Left ventricle myocardium inferior (tissue), 1 donor: ENCODE data around the gene CCDC159. TPM values are rescaled to one million over a fixed set of nuclear protein-coding genes. Genes with fewer than 3 reads are reported as not detected.
"Not testable (repeated sequence)": the region's sequence is repeated elsewhere in the genome, so short reads cannot be mapped to it uniquely, and the experiment has no call there.

Experiments used
- DNase-seq: peaks from one replicate; pipeline ENCODE4 v3.0.0-alpha.2; 2020
- H3K27ac ChIP-seq: fragments of 200-600 bp; replicated peaks from 2 replicates; pipeline ENCODE4 v1.8.0; 2021
- H3K27me3 ChIP-seq: fragments of 200-600 bp; 2 replicates; pipeline ENCODE4 v1.8.0; 2021; ENCODE audit warnings: low read depth
- H3K36me3 ChIP-seq: fragments of 200-600 bp; 2 replicates; pipeline ENCODE4 v1.8.0; 2021
- H3K4me1 ChIP-seq: fragments of 200-600 bp; 2 replicates; pipeline ENCODE4 v1.8.0; 2021
- H3K4me3 ChIP-seq: fragments of 200-600 bp; 2 replicates; pipeline ENCODE4 v1.8.0; 2021; ENCODE audit warnings: mild to moderate bottlenecking, moderate library complexity
- H3K9me3 ChIP-seq: fragments of 200-600 bp; replicated peaks from 2 replicates; pipeline ENCODE4 v1.8.0; 2021
- intact Hi-C: fragments of 100-400 bp; cut with micrococcal nuclease; formaldehyde crosslinking; loops from one replicate; pipeline ENCODE4 v1.11.0; 2022
- total RNA-seq: library from RNA; stranded (reverse); fragmentation: NEBNext Ultra II Directional; extraction: Animal tissue kit (Norgen Biotek cat#: 25700); gene quantifications from one replicate; pipeline ENCODE4 v1.2.1, GENCODE V29; 2021
- TF ChIP-seq, protein P1 (sequence below): fragments of 200-600 bp; IDR thresholded peaks from 2 replicates; pipeline ENCODE4 v1.8.0; 2021; ENCODE audit warnings: antibody characterized with exemption, mild to moderate bottlenecking, borderline replicate concordance
- donor health status: DM: no; HTN: yes; CAD: no; lungs with severe emphysema.

Gene CCDC159
- total RNA-seq, 1 donor from 2014 or later, result 24.5 TPM

DNA sequence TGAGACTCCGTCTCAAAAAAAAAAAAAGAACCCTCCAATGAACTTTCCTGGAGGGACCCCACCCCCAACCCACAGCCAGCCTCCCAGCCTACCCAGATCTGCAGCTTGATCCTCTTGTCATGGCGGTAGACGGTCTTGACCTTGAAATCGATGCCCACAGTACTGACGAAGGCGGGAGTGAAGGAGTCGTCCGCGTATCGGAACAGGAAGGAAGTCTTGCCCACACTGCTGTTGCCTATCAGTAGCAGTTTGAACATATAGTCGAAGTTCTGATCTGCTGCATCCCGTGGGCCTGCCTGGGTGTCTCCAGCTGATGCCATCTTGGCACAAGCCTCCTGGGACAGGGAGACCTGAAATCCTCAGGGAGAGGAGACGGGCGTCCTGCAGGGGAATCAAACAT, 9.2 kb upstream of the CCDC159 start:
- intact Hi-C loops, result no loop called here
- peaks cover 56% of the 10 kb centered on the region for H3K36me3 ChIP-seq
- DNase-seq, result no peak

DNA sequence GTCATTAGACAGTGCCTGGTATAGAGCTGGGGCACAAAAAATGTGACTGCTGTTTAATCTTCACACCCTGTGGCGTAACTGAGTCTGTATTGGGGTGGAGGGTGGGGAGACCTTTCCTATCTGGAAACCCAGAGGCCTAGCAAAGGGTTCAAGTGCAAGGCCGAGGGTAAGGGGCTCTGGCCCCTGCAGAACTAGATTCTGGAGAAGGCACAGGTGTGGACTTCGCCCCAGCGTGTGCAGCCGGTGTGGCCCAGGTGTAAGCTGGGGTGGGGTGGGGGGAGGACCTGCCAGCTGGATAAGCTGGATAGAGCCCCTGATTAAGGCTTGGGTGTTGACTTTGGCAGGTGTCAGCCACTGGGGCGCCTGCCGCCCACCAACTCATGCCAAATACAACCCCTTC, 8.2 kb upstream of the CCDC159 start:
- TF ChIP-seq, protein P1, sequence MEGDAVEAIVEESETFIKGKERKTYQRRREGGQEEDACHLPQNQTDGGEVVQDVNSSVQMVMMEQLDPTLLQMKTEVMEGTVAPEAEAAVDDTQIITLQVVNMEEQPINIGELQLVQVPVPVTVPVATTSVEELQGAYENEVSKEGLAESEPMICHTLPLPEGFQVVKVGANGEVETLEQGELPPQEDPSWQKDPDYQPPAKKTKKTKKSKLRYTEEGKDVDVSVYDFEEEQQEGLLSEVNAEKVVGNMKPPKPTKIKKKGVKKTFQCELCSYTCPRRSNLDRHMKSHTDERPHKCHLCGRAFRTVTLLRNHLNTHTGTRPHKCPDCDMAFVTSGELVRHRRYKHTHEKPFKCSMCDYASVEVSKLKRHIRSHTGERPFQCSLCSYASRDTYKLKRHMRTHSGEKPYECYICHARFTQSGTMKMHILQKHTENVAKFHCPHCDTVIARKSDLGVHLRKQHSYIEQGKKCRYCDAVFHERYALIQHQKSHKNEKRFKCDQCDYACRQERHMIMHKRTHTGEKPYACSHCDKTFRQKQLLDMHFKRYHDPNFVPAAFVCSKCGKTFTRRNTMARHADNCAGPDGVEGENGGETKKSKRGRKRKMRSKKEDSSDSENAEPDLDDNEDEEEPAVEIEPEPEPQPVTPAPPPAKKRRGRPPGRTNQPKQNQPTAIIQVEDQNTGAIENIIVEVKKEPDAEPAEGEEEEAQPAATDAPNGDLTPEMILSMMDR, result no peak
- peak overlapping the region; percentile 88 for H3K4me3 ChIP-seq
- no peaks in the 10 kb centered on the region for H3K9me3 ChIP-seq
- peaks cover 26% of the 10 kb centered on the region for H3K4me1 ChIP-seq
- peak overlapping the region; percentile 88 for H3K27ac ChIP-seq
- intact Hi-C loops, result no loop called here
- no peaks in the 10 kb centered on the region for H3K27me3 ChIP-seq
- H3K36me3 ChIP-seq, result peaks cover 56% of the 10 kb centered on the region
- DNase-seq, result no peak

More for the DNA sequence above, 9.2 kb upstream of the CCDC159 start:
- H3K27me3 ChIP-seq, result no peaks in the 10 kb centered on the region
- H3K4me1 ChIP-seq, result peaks cover 26% of the 10 kb centered on the region
- TF ChIP-seq, protein P1, result no peak
- H3K4me3 ChIP-seq, result no peak overlapping the region
- no peak overlapping the region for H3K27ac ChIP-seq
- H3K9me3 ChIP-seq, result no peaks in the 10 kb centered on the region

DNA sequence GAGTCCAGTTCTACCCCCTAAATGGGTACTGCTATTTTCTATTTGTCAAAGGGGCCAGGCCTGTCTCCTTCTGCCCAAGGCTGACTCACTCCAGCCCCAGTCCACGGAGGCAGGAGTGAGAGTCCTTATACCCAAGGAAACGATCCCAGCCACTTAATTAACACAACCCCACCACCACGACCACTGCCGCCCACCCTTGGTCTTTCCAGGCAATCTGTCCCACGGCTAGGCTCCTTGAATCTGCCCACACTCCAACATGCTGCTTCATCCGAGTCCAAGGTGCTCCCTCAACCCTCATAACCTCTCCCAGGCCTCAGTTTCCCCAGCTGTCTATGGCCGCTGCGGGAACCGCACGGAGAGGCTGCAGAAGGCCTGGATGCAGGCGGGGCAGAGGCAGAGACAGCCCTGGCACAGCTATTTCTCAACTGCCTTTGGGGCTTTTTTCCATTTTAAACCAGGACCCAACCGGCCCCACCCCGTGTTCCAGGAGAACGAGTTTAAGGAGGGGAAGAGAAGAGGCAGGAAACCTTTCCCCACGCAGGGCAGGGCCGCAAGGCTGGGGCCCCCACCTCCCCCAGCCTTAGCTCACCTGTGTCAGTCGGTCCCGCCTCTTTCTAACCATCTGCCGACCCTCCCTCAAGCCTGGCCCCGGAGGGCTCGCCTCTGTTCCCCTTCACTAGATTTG, 7.6 kb upstream of the CCDC159 start:
- no peak for DNase-seq
- Histone ChIP-seq H3K27me3 (no peaks in the 10 kb centered on the region), H3K36me3 (peaks cover 50% of the 10 kb centered on the region), H3K4me3 (peak overlapping the region; percentile 88), H3K27ac (peak overlapping the region; percentile 88), H3K4me1 (peaks cover 27% of the 10 kb centered on the region), H3K9me3 (no peaks in the 10 kb centered on the region)
- TF ChIP-seq, protein P1, result no peak
- intact Hi-C loops, result no loop called here

DNA sequence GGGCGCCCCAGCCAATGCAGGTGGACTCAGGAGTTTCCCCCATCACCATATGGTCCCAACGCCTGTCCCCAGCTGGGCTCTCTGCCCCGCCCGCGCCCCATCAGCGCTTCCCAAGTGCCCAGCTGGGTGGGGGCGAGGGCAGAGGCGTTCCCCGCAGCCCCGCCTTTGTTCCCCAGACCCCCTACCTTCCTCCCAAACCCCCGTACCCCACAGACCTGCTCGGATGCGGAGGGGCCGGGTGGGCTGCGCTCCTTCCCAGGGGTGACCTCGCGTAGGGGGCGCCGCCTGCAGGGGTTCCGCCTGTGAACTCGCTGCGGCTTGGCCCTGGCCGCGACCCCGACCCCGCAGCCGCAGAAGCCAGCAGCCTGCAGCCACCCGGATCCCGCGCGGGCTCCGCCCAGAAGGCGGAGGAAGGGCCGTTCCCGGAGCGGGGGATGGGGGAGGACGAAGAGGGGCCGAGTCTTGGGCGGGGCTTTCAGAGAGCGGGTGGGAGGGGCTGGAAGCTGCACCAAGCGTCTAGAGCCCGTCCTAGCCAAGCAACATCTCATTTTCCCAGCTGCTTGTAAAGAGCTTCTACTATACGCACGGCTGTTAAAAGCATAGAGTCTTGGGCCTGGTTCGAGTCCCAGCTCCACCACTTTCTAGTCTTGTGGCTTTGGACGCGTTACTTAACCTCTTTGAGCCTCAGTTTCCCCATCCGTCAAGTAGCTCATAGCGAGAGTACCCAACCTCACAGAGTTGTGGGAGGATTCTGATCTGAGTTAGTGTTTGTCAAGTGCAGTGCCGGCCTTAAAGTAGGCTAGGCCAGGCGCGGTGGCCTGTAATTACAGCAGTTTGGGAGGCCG, 6.8 kb upstream of the CCDC159 start, which contains the start of gene RAB3D:
RAB3D (minus strand) TSS at position 404 of the 845 bp plus-strand sequence. CDS start 2,258 bp downstream, outside the sequence.
- peak; percentile 95 for DNase-seq
- Histone ChIP-seq H3K27me3 (no peaks in the 10 kb centered on the region), H3K9me3 (no peaks in the 10 kb centered on the region), H3K36me3 (peaks cover 43% of the 10 kb centered on the region), H3K4me1 (peaks cover 35% of the 10 kb centered on the region), H3K27ac (peak within 1 kb of the TSS; percentile 88), H3K4me3 (peak within 1 kb of the TSS; percentile 88)
- intact Hi-C loops, result no loop called here
- TF ChIP-seq, protein P1, result no peak

DNA sequence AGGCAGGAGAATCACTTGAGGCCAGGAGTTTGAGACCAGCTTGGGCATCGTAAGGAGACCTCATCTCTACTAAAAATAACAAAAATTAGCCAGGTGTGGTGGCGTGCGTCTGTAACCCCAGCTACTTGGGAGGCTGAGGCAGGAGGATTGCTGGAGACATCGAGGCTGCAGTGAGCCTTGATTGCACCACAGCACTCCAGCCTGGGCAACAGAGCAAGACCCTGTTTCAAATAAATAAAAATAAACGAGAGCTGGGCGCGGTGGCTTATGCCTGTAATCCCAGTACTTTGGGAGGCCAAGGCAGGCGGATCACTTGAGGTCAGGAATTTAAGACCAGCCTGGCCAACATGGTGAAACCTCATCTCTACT, 6.2 kb upstream of the CCDC159 start:
- DNase-seq, H3K27me3 ChIP-seq, H3K9me3 ChIP-seq, intact Hi-C loops: not testable (repeated sequence)
- peak overlapping the region; percentile 88 for H3K4me3 ChIP-seq
- peak overlapping the region; percentile 88 for H3K27ac ChIP-seq
- peaks cover 37% of the 10 kb centered on the region for H3K36me3 ChIP-seq
- peaks cover 41% of the 10 kb centered on the region for H3K4me1 ChIP-seq
